CD4-positive, CD25-positive, alpha-beta regulatory T cell (primary cell): ENCODE measurements around the gene TCP1. TPM values are rescaled to one million over a fixed set of nuclear protein-coding genes. Genes with fewer than 3 reads are reported as not detected.
"Not testable (repeated sequence)": the region's sequence is repeated elsewhere in the genome, so short reads cannot be mapped to it uniquely, and the experiment has no call there.

Experiments used
- ATAC-seq, 2 donors: fragments of 150-1000 bp; cut with Tn5 transposase; one replicate each; pipeline ENCODE4 v1.10.0; 2021; ENCODE audit warnings: low read depth in 2 of 2, moderate number of reproducible peaks in 2 of 2, moderate library complexity in 1 of 2
- DNase-seq, 3 donors: peaks; one replicate each; pipeline versions ENCODE4 v3.0.0 to v3.0.0-alpha.2; 2012 to 2022; ENCODE audit warnings: mixed read lengths in 1 of 3
- H3K27ac ChIP-seq: one replicate; pipeline ENCODE4 v1.7.0; 2013; ENCODE audit warnings: mild to moderate bottlenecking, low read length; ENCODE audit not compliant: insufficient read depth, poor library complexity, severe bottlenecking
- H3K27me3 ChIP-seq: one replicate; pipeline ENCODE4 v1.7.0; 2013; ENCODE audit warnings: low read length; ENCODE audit not compliant: control insufficient read depth, insufficient read depth
- H3K36me3 ChIP-seq: one replicate; pipeline ENCODE4 v1.7.0; 2013; ENCODE audit warnings: mild to moderate bottlenecking, low read length, moderate library complexity; ENCODE audit not compliant: control insufficient read depth, insufficient read depth
- H3K4me1 ChIP-seq: 2 replicates; pipeline ENCODE4 v1.7.0; 2013; ENCODE audit warnings: mild to moderate bottlenecking, low read length; ENCODE audit not compliant: insufficient read depth, control insufficient read depth, poor library complexity, severe bottlenecking
- H3K4me3 ChIP-seq: one replicate; pipeline ENCODE4 v1.7.0; 2013; ENCODE audit warnings: low read depth, mild to moderate bottlenecking, low read length, moderate library complexity
- H3K9me3 ChIP-seq, 2 experiments: 1 replicate in 1 of 2; 2 replicates in 1 of 2; pipeline ENCODE4 v1.7.0; 2013; ENCODE audit warnings: low read length in 2 of 2, mild to moderate bottlenecking in 1 of 2, moderate library complexity in 1 of 2; ENCODE audit not compliant: control insufficient read depth in 2 of 2
- H3K27ac Mint-ChIP-seq, 3 donors: one replicate each; pipeline ENCODE4 v1.8.0; 2020 to 2022; ENCODE audit warnings: mild to moderate bottlenecking in 3 of 3, mixed read lengths in 3 of 3, moderate library complexity in 2 of 3
- H3K27me3 Mint-ChIP-seq: one replicate; pipeline ENCODE4 v1.8.0; 2022; ENCODE audit warnings: mild to moderate bottlenecking, mixed read lengths
- H3K36me3 Mint-ChIP-seq: one replicate; pipeline ENCODE4 v1.8.0; 2020; ENCODE audit warnings: mixed read lengths
- H3K4me1 Mint-ChIP-seq, 4 donors: one replicate each; pipeline ENCODE4 v1.8.0; 2020 to 2022; ENCODE audit warnings: mixed read lengths in 4 of 4, mild to moderate bottlenecking in 1 of 4
- H3K4me3 Mint-ChIP-seq, 4 donors: one replicate each; pipeline ENCODE4 v1.8.0; 2020 to 2022; ENCODE audit warnings: mild to moderate bottlenecking in 4 of 4, mixed read lengths in 4 of 4, moderate library complexity in 3 of 4
- H3K9me3 Mint-ChIP-seq, 7 donors: one replicate each; pipeline ENCODE4 v1.8.0; 2020 to 2022; ENCODE audit warnings: mixed read lengths in 7 of 7, mild to moderate bottlenecking in 3 of 7, moderate library complexity in 2 of 7
- polyA plus RNA-seq, 4 donors: library from polyadenylated mRNA; unstranded; fragments of 300-500 nt; fragmentation: Illumina TruSeq; gene quantifications; one replicate each; pipeline ENCODE4 v1.2.3, GENCODE V29; 2021
- total RNA-seq: library from RNA; stranded (reverse); gene quantifications from one replicate; pipeline ENCODE4 v1.2.3, GENCODE V29; 2022

The TCP1 gene
- total and polyA plus RNA-seq, 5 donors from 2014 or later, result 83.6 to 205 (median 108) TPM

- DNase-seq (no peak), ATAC-seq (no peak)
- H3K4me1 ChIP-seq, result no peaks in the 10 kb centered on the region
- H3K27me3 Mint-ChIP-seq, result peaks cover 4% of the 10 kb centered on the region
- H3K27ac Mint-ChIP-seq, result peak overlapping the region in 2 of 3 donors; percentile 21 to 31
- no peaks in the 10 kb centered on the region for H3K36me3 ChIP-seq
- no peak overlapping the region for H3K4me3 Mint-ChIP-seq
- no peak overlapping the region for H3K4me3 ChIP-seq
- H3K9me3 Mint-ChIP-seq, result no peaks in the 10 kb centered on the region
- H3K9me3 ChIP-seq, result no peaks in the 10 kb centered on the region
- no peaks in the 10 kb centered on the region for H3K27me3 ChIP-seq
- no peak overlapping the region for H3K27ac ChIP-seq
- no peaks in the 10 kb centered on the region for H3K36me3 Mint-ChIP-seq
- peaks cover 0 to 26% (median 6%) of the 10 kb centered on the region in 4 donors for H3K4me1 Mint-ChIP-seq
Measured at GRCh38 chr6:159831373-159831679, 41.9 kb upstream of the TCP1 start.

- no peaks in the 10 kb centered on the region for H3K36me3 Mint-ChIP-seq
- Histone ChIP-seq H3K4me1 (no peaks in the 10 kb centered on the region), H3K9me3 (no peaks in the 10 kb centered on the region), H3K36me3 (no peaks in the 10 kb centered on the region), H3K27ac (no peak overlapping the region), H3K4me3 (no peak overlapping the region), H3K27me3 (no peaks in the 10 kb centered on the region)
- no peak overlapping the region for H3K27ac Mint-ChIP-seq
- no peaks in the 10 kb centered on the region for H3K9me3 Mint-ChIP-seq
- H3K27me3 Mint-ChIP-seq, result peaks cover 5% of the 10 kb centered on the region
- H3K4me1 Mint-ChIP-seq, result peaks cover 0 to 26% (median 6%) of the 10 kb centered on the region in 4 donors
- no peak overlapping the region for H3K4me3 Mint-ChIP-seq
- ATAC-seq, result no peak
- DNase-seq, result no peak
Measured at GRCh38 chr6:159830501-159831372, 41.3 kb upstream of the TCP1 start.

GRCh38 chr6:159829526-159829925 is 40.1 kb upstream of the TCP1 start:
- Histone ChIP-seq H3K4me1 (no peaks in the 10 kb centered on the region), H3K27me3 (no peaks in the 10 kb centered on the region), H3K36me3 (no peaks in the 10 kb centered on the region), H3K4me3 (no peak overlapping the region), H3K27ac (no peak overlapping the region), H3K9me3 (no peaks in the 10 kb centered on the region)
- Mint-ChIP-seq H3K27ac (peak overlapping the region in 1 of 3 donors; percentile 32), H3K36me3 (no peaks in the 10 kb centered on the region), H3K9me3 (no peaks in the 10 kb centered on the region), H3K27me3 (peaks cover 5% of the 10 kb centered on the region), H3K4me1 (peaks cover 0 to 17% (median 3%) of the 10 kb centered on the region in 4 donors), H3K4me3 (no peak overlapping the region)
- no peak for ATAC-seq
- no peak for DNase-seq

GRCh38 chr6:159828074-159828473 is 38.7 kb upstream of the TCP1 start:
- DNase-seq (no peak), ATAC-seq (no peak)
- H3K27ac Mint-ChIP-seq, result no peak overlapping the region
- Histone ChIP-seq H3K4me3 (no peak overlapping the region), H3K27ac (no peak overlapping the region), H3K4me1 (no peaks in the 10 kb centered on the region), H3K9me3 (no peaks in the 10 kb centered on the region), H3K36me3 (no peaks in the 10 kb centered on the region), H3K27me3 (no peaks in the 10 kb centered on the region)
- peaks cover 5% of the 10 kb centered on the region for H3K27me3 Mint-ChIP-seq
- no peaks in the 10 kb centered on the region for H3K36me3 Mint-ChIP-seq
- H3K4me1 Mint-ChIP-seq, result peaks cover 0 to 4% (median 0%) of the 10 kb centered on the region in 4 donors
- H3K9me3 Mint-ChIP-seq, result no peaks in the 10 kb centered on the region
- H3K4me3 Mint-ChIP-seq, result no peak overlapping the region

GRCh38 chr6:159826968-159827647 is 37.7 kb upstream of the TCP1 start:
- H3K4me1 ChIP-seq, result no peaks in the 10 kb centered on the region
- ATAC-seq, result no peak
- peaks cover 5% of the 10 kb centered on the region for H3K27me3 Mint-ChIP-seq
- H3K36me3 ChIP-seq, result no peaks in the 10 kb centered on the region
- H3K4me3 ChIP-seq, result no peak overlapping the region
- H3K36me3 Mint-ChIP-seq, result no peaks in the 10 kb centered on the region
- no peak overlapping the region for H3K27ac Mint-ChIP-seq
- H3K27ac ChIP-seq, result no peak overlapping the region
- H3K4me3 Mint-ChIP-seq, result no peak overlapping the region
- no peak for DNase-seq
- H3K9me3 ChIP-seq, result no peaks in the 10 kb centered on the region
- no peaks in the 10 kb centered on the region for H3K9me3 Mint-ChIP-seq
- no peaks in the 10 kb centered on the region for H3K4me1 Mint-ChIP-seq
- H3K27me3 ChIP-seq, result no peaks in the 10 kb centered on the region

- Histone ChIP-seq H3K4me1 (no peaks in the 10 kb centered on the region), H3K36me3 (no peaks in the 10 kb centered on the region), H3K9me3 (no peaks in the 10 kb centered on the region), H3K4me3 (no peak overlapping the region), H3K27me3 (no peaks in the 10 kb centered on the region), H3K27ac (no peak overlapping the region)
- Mint-ChIP-seq H3K4me3 (no peak overlapping the region), H3K9me3 (no peaks in the 10 kb centered on the region), H3K36me3 (no peaks in the 10 kb centered on the region), H3K4me1 (peaks cover 0 to under 1% (median 0%) of the 10 kb centered on the region in 4 donors), H3K27me3 (peaks cover 5% of the 10 kb centered on the region), H3K27ac (no peak overlapping the region)
- ATAC-seq, result no peak
- DNase-seq, result no peak
Measured at GRCh38 chr6:159826004-159826403, 36.6 kb upstream of the TCP1 start.

GRCh38 chr6:159824690-159825089 is 35.3 kb upstream of the TCP1 start:
- H3K27ac Mint-ChIP-seq, ATAC-seq, H3K9me3 Mint-ChIP-seq, H3K4me1 ChIP-seq, H3K27me3 Mint-ChIP-seq, H3K9me3 ChIP-seq, H3K4me3 ChIP-seq, H3K27me3 ChIP-seq, H3K36me3 ChIP-seq, H3K27ac ChIP-seq, H3K4me3 Mint-ChIP-seq, DNase-seq, H3K36me3 Mint-ChIP-seq: not testable (repeated sequence)
- H3K4me1 Mint-ChIP-seq, result peaks cover 0 to 12% (median 10%) of the 10 kb centered on the region in 4 donors
